ENCODE measurements around the gene RET.

The RET gene

DNA sequence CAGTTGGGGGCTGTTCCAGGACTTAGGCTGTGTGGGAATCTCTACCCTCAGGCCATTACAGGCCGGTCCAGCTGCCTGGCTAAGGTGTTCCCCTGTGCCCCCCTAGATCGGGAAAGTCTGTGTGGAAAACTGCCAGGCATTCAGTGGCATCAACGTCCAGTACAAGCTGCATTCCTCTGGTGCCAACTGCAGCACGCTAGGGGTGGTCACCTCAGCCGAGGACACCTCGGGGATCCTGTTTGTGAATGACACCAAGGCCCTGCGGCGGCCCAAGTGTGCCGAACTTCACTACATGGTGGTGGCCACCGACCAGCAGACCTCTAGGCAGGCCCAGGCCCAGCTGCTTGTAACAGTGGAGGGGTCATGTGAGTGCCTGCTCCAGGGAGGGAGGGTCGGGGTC is 34.2 kb downstream of the RET start:
- DNase-seq, result no peak

GRCh38 chr10:43111921-43112607 is 35.2 kb downstream of the RET start:
- DNase-seq, result no peak

GRCh38 chr10:43112608-43112961 is 35.7 kb downstream of the RET start:
- DNase-seq, result no peak

GRCh38 chr10:43113201-43114087 is 36.6 kb downstream of the RET start:
- DNase-seq, result no peak

DNA sequence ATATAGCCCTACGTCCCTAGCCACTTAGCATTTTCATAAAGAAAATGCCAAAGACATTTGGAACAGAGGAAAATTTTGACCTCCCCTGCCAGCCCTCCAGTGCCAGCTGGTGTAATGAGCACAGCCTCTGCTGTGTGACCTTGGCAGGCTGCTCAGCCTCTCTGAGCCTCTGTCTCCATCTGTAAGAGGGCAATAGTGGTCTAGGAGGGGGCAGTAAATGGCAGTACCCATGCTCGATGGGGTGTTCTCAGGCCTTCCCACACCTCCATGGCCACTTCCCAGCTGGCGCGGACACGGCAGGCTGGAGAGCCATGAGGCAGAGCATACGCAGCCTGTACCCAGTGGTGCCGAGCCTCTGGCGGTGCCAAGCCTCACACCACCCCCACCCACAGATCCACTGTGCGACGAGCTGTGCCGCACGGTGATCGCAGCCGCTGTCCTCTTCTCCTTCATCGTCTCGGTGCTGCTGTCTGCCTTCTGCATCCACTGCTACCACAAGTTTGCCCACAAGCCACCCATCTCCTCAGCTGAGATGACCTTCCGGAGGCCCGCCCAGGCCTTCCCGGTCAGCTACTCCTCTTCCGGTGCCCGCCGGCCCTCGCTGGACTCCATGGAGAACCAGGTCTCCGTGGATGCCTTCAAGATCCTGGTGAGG is 37.3 kb downstream of the RET start:
- no peak for DNase-seq

DNA sequence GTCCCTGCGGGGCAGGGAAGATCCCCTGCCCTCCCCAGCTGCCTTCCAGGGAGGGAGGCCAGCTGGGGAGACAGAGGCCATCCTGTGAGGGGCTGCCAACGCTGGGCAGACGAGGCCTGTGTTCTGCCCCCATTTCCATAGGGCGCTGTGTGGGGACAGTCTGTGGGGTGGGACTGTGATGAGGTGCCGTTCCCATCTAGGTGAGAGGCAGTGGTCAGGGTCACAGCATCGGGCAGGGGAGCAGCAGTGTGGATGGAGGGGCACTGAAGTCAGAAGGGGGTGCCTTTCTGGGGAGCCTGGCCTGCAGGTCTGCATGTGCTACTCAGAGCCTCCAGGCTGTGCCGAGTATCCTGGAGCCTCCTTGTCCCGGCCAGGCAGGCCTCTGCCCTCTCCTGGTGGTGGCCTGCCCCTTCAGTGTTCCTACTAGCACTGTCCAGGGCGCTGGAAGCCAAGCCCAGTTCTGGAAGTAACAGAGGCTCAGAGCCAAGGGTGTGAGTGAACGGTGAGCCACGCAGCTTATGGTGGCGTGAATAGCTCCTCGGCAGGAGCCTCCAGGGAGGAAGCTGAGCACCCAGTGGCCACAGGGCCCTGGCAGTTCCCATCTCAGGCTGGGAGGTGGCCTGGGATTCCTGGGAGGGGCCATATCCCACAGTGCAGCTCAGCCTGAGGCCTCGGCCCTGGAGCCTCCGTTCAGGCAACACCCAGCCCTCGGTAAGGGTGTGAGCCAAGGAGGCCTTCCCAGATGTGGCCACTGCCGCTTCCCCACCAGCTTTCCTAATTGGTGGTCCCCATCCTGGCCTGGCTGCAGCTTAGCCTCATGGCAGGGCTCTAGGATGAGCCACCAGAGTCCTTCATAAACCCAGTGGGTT is 38.1 kb downstream of the RET start:
- DNase-seq, result no peak

GRCh38 chr10:43115881-43116595 is 39.2 kb downstream of the RET start:
- no peak for DNase-seq

DNA sequence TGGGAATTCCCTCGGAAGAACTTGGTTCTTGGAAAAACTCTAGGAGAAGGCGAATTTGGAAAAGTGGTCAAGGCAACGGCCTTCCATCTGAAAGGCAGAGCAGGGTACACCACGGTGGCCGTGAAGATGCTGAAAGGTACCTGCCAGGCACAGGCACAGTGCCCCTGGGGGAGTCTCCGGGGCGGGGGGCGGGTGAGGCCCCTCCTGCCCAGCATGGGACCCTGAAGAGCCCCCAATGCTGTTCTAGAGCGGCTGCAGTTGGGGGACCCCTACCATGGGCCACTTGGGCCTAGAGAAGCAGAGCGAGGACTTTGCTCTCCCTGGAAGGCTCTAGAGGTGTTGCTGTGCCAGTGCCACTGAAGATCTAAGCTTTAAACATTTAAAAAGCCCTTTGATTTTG is 39.7 kb downstream of the RET start:
- no peak for DNase-seq

DNA sequence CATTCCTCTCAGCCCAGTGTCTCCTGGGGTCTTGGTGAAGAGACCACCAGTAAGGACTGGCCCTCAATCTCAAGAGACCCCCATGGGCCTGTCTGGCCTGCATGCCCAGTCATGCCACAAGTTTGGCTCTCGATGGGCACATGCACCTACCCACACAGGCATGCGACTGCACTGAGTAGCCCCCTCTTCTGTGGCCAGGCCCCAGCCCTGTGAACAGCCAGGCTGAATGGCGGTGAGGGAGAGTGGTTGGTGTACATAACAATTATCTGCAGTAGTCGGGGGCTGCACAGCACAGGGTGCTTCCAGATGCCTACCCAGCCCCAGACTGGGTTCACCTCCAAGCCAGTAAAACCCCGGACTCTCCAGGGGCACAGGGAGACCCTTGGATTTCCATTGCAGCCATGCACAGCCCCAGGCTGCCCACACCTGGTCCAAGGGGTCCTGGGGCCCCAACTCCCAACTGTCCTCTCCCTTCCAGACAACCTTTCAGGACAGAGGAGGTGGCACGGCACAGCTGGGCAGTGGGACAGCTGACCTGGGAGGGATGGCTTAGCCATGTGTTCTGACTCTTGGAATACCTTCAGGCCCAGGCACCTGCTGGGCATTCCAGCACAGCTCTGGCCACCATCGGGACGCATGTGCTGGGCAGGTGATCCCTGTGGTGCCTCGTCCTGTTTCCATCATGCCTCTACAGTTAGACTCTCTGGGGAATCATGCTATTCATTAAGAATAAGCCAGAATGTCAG is 40.3 kb downstream of the RET start:
- no peak for DNase-seq

DNA sequence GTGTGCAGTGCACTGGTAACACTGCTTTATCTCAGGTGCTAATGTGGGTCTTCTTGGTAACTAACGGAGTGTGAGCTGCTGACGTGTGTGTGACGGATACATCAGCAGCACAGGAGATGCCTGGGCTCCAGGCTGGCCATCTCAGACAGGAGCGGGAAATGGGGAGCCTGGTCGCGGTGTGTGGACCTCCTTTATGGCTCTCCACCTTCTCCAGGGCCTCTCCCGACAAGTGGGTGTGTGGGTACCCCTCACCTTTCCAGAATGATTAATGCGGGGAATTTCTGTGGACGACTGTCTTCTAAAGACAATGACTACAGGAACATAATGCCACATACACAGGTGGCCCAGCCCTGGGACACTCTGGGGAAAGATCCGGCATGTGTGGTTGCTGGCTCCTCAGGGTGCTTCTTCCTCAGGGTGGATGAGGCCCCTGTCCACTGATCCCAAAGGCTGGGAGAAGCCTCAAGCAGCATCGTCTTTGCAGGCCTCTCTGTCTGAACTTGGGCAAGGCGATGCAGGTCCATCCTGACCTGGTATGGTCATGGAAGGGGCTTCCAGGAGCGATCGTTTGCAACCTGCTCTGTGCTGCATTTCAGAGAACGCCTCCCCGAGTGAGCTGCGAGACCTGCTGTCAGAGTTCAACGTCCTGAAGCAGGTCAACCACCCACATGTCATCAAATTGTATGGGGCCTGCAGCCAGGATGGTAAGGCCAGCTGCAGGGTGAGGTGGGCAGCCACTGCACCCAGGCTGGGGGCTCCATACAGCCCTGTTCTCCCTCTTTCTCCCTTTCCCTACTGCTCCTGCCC is 41.1 kb downstream of the RET start:
- DNase-seq, result no peak

- no peak for DNase-seq
These were observed 42.0 kb downstream of the RET start for GRCh38 chr10:43118631-43119415.

DNA sequence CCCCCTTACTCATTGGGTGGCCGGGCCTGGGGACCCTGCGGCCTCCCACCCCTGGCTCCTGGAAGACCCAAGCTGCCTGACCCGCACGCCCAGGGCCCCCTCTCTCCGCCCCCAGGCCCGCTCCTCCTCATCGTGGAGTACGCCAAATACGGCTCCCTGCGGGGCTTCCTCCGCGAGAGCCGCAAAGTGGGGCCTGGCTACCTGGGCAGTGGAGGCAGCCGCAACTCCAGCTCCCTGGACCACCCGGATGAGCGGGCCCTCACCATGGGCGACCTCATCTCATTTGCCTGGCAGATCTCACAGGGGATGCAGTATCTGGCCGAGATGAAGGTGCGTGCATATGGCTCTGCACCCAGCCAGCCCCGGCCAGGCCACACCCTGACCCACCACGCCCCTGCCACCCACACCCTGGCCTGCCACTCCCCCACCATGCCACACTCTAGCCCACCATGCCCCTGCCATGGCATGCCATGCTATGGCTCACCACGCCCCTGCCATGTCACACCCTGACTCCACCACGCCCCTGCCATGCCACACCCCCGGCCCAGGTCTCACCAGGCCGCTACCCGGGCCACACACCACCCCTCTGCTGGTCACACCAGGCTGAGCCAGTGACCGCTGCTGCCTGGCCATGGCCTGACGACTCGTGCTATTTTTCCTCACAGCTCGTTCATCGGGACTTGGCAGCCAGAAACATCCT is 42.7 kb downstream of the RET start:
- DNase-seq, result no peak

DNA sequence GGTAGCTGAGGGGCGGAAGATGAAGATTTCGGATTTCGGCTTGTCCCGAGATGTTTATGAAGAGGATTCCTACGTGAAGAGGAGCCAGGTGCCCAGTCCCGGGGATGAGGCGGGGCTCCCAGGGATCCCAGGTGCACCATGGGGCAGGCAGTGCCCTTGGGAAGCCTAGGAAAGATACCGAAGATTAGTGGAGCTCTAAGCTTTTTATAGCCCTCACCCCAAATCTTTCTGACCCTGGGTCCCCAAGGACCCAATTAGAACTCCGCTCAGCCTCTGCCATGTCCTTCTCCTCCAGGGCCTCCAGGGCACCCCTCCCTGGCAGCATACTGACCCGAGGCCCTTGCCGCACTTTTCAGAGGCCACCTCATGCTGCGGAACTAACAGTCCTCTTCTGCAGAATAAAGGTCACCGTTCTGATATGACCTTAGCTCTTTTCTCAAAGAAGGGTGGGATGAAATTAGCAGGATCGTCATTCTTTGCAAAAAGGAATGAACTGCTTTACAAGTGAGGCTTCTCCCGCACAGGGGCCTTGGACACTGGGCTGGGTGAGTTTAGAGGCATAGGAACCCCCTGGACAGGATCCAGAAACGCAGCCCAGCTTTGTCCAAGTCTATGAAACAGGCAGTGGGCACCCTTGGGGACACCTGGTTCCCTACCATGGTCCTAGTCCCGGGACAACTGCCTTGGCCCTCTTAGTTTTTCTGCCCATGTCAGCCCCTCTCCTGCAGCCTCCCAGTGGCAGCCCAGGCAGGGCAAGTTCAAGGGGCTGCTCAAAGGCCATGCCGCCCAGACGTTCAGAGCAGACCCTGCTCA is 43.5 kb downstream of the RET start:
- no peak for DNase-seq

DNA sequence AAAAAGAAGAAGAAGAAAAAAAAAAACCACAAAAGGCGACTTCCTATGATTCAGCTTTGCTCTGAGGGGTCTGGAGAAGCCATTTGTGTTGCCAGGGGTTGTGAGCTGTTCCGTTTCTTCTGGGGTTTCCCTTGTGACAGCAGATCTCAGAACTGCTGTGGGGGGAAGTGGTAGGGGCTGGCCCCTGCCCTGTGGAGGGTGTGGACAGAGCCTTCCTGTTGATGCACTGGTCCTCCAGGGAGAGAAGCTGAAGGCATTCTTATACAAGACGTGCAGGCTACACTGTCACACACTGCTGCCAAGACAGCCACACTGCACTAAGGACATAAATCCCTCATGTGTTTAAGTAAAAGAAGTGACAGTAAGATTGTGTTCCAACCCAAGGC is 44.1 kb downstream of the RET start:
- no peak for DNase-seq

GRCh38 chr10:43121444-43121843 is 44.6 kb downstream of the RET start:
- DNase-seq, result peak; percentile 4

- DNase-seq, result no peak
These were observed 45.2 kb downstream of the RET start for GRCh38 chr10:43122096-43122495.

GRCh38 chr10:43122826-43123225 is 46.0 kb downstream of the RET start:
- DNase-seq, result no peak

DNA sequence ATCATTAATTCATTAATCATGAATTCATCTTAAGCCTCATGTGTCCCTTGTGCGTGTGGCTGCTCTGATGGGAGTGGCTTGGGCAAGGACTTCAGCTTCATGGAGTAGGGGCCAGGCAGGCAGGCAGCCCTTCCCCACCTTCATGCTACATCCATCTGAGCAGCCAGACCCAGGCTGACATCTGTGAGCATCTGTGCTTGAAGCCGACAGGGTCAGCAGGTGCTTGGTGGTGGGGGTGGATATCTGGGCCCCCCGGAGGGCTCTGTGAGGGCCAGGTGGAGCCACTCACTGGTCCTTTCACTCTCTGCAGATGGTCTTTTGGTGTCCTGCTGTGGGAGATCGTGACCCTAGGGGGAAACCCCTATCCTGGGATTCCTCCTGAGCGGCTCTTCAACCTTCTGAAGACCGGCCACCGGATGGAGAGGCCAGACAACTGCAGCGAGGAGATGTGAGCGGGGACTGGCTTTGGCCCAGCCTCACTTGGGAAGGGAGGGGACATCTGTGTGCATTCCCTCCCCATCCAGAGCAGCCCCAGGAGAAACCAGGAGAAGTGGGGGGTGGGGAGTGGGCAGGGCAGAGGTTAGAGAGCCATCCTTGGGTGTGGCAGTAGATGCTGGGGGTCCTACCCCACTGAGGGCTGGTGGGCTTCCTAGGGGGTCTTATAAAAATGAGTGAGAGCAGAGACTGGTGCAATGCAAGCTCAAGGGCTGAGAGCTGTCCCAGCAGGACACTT is 46.7 kb downstream of the RET start:
- no peak for DNase-seq
